SH-SY5Y (cell line): ENCODE measurements around the gene DPF1.

Experiments used
- GATA2 ChIP-seq: IDR thresholded peaks from 2 replicates; pipeline ENCODE4 v1.6.1; 2011; ENCODE audit warnings: mild to moderate bottlenecking, low read depth, low read length
- GATA3 ChIP-seq: IDR thresholded peaks from 2 replicates; pipeline ENCODE4 v1.6.1; 2011; ENCODE audit warnings: low read depth, mild to moderate bottlenecking, low read length, moderate library complexity

DNA sequence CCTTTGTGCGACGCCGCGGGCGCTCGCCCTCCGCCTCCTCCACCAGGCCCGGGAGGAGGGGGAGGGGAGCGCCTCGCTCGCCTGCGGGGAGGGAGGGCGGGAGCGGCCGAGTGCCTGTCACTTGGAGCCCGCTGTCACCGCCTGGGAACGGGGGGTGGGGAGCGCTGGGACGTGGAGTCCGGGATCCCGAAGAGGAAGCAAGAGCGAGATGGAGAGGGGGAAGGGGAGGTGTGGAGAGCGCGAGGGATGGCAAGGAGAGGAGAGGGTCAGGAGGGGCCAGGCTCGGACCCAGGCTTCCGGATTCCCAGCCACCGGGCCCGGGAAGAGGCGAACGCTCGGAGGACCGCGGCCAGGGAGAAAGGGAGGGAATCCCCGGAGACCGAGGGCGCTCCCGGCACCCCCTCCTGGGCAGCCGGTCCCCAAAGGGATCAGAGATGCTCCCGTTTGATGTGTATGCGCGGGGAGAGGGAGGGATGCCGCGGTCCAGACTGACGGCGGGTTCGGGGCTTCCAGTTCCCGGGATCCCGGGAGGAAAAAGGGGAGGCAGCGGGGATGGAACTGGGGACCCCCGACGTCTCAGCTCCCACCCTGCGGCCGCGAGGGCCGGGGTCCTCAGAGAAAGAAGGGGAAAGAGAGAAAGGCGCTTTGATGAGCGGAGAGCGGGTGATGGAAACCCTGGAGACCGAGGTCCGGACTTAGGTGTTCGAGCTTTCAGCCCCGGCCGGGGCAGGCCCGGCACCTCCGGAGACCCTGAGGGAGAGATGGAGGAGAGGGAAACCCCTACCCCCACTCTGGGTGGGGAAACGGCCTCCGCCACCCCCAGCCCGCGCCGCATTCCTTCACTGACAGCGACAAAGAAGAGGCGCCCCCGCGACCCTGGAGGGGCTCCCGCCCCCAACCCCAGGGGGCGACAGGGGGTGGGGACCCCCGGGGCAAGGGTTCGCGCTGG, 4.7 kb upstream of the DPF1 start:
- TF ChIP-seq GATA3 (no peak), GATA2 (no peak)
